Glutamatergic neuron (in vitro differentiated cells): ENCODE data around the gene AHDC1. TPM values are rescaled to one million over a fixed set of nuclear protein-coding genes. Genes with fewer than 3 reads are reported as not detected.

ENCODE experiments used
- DNase-seq: peaks from one replicate; pipeline ENCODE4 v3.0.0; 2022
- H3K27ac Mint-ChIP-seq: one replicate; pipeline ENCODE4 v1.8.0; 2020; ENCODE audit warnings: mild to moderate bottlenecking, mixed read lengths, inconsistent platforms; ENCODE audit not compliant: unreplicated experiment
- H3K27me3 Mint-ChIP-seq: one replicate; pipeline ENCODE4 v1.8.0; 2020; ENCODE audit warnings: mild to moderate bottlenecking, moderate library complexity, mixed read lengths, inconsistent platforms; ENCODE audit not compliant: unreplicated experiment
- H3K36me3 Mint-ChIP-seq: one replicate; pipeline ENCODE4 v1.8.0; 2020; ENCODE audit warnings: mild to moderate bottlenecking, mixed read lengths, inconsistent platforms; ENCODE audit not compliant: unreplicated experiment
- H3K4me1 Mint-ChIP-seq: one replicate; pipeline ENCODE4 v1.8.0; 2020; ENCODE audit warnings: mild to moderate bottlenecking, low read depth, mixed read lengths, inconsistent platforms; ENCODE audit not compliant: unreplicated experiment
- H3K4me3 Mint-ChIP-seq: one replicate; pipeline ENCODE4 v1.8.0; 2020; ENCODE audit warnings: mild to moderate bottlenecking, mixed read lengths, inconsistent platforms; ENCODE audit not compliant: unreplicated experiment
- H3K9me3 Mint-ChIP-seq: one replicate; pipeline ENCODE4 v1.8.0; 2020; ENCODE audit warnings: mild to moderate bottlenecking, moderate library complexity, mixed read lengths, inconsistent platforms; ENCODE audit not compliant: unreplicated experiment
- CTCF ChIP-seq: fragments of 200-600 bp; sonication (generic); IDR thresholded peaks from one replicate; pipeline ENCODE4 v1.5.0; 2021; ENCODE audit not compliant: partially characterized antibody, unreplicated experiment
- total RNA-seq: library from RNA; stranded (reverse); fragmentation: NEBNext Ultra II Directional; extraction: Animal tissue kit (Norgen Biotek cat#: 25700); gene quantifications from one replicate; pipeline ENCODE4 v1.2.1, GENCODE V29; 2021; ENCODE audit not compliant: unreplicated experiment

Gene AHDC1
- total RNA-seq, 1 donor from 2014 or later = 131 TPM

- H3K27me3 Mint-ChIP-seq = peaks cover 35% of the 10 kb centered on the region
These were observed 71.8 kb downstream of the AHDC1 start for GRCh38 chr1:27531959-27532685.

GRCh38 chr1:27530192-27530591 is 73.8 kb downstream of the AHDC1 start:
- H3K27ac Mint-ChIP-seq = no peak overlapping the region
- no peaks in the 10 kb centered on the region for H3K36me3 Mint-ChIP-seq
- TF ChIP-seq CTCF = no peak
- peaks cover 38% of the 10 kb centered on the region for H3K4me1 Mint-ChIP-seq
- H3K27me3 Mint-ChIP-seq = peaks cover 36% of the 10 kb centered on the region
- H3K9me3 Mint-ChIP-seq = peaks cover 42% of the 10 kb centered on the region
- no peak for DNase-seq
- no peak overlapping the region for H3K4me3 Mint-ChIP-seq

More at GRCh38 chr1:27531959-27532685, 71.8 kb downstream of the AHDC1 start:
- Mint-ChIP-seq H3K9me3 (peaks cover 38% of the 10 kb centered on the region), H3K4me1 (peaks cover 39% of the 10 kb centered on the region), H3K36me3 (no peaks in the 10 kb centered on the region), H3K27ac (peak overlapping the region; percentile 73), H3K4me3 (no peak overlapping the region)
- DNase-seq = no peak
- no peak for TF ChIP-seq CTCF

GRCh38 chr1:27529704-27530018 is 74.3 kb downstream of the AHDC1 start:
- TF ChIP-seq CTCF = no peak
- Mint-ChIP-seq H3K36me3 (no peaks in the 10 kb centered on the region), H3K4me3 (peak overlapping the region; percentile 92), H3K27ac (peak overlapping the region; percentile 77), H3K9me3 (peaks cover 40% of the 10 kb centered on the region), H3K27me3 (peaks cover 36% of the 10 kb centered on the region), H3K4me1 (peaks cover 41% of the 10 kb centered on the region)
- no peak for DNase-seq

GRCh38 chr1:27528818-27529703 is 74.9 kb downstream of the AHDC1 start:
- peaks cover 41% of the 10 kb centered on the region for H3K27me3 Mint-ChIP-seq
- H3K4me3 Mint-ChIP-seq = peak overlapping the region; percentile 92
- no peak for DNase-seq
- no peak for TF ChIP-seq CTCF
- no peaks in the 10 kb centered on the region for H3K36me3 Mint-ChIP-seq
- H3K27ac Mint-ChIP-seq = peak overlapping the region; percentile 77
- peaks cover 46% of the 10 kb centered on the region for H3K4me1 Mint-ChIP-seq
- H3K9me3 Mint-ChIP-seq = peaks cover 42% of the 10 kb centered on the region
